CD14-positive monocyte (primary cell): ENCODE results near the gene TCEAL4. TPM values are rescaled to one million over a fixed set of nuclear protein-coding genes. Genes with fewer than 3 reads are reported as not detected.
A peak's percentile ranks its signal among the peaks of the same experiment; 100 is the strongest.

Experiments used
- DNase-seq, 3 donors: peaks; one replicate each; pipeline ENCODE4 v3.0.0-alpha.2; 2011 to 2022
- H2AFZ ChIP-seq: 2 replicates; pipeline ENCODE4 v1.6.0; 2012; ENCODE audit warnings: mild to moderate bottlenecking, low read depth, low read length, inconsistent platforms; ENCODE audit not compliant: insufficient read depth, poor library complexity, severe bottlenecking
- H3K27ac ChIP-seq, 2 donors: 1 replicate in 1 of 2; 2 replicates in 1 of 2; pipeline ENCODE4 v1.5.1; 2012 to 2013; ENCODE audit warnings: low read length in 2 of 2, control low read depth in 1 of 2, inconsistent platforms in 1 of 2, low read depth in 1 of 2, mild to moderate bottlenecking in 1 of 2
- H3K27me3 ChIP-seq, 2 donors: one replicate each; pipeline versions ENCODE4 v1.6.0 to v1.6.1; 2011 to 2013; ENCODE audit warnings: low read length in 2 of 2; ENCODE audit not compliant: control insufficient read depth in 2 of 2, insufficient read depth in 2 of 2
- H3K36me3 ChIP-seq, 2 donors: replicated peaks in 1 of 2; 1 replicate in 1 of 2; 2 replicates in 1 of 2; pipeline versions ENCODE4 v1.5.1 to v1.6.1; 2012 to 2013; ENCODE audit warnings: low read length in 2 of 2, control low read depth in 1 of 2, inconsistent platforms in 1 of 2, mild to moderate bottlenecking in 1 of 2; ENCODE audit not compliant: insufficient read depth in 2 of 2, control insufficient read depth in 1 of 2
- H3K4me1 ChIP-seq, 2 donors: 1 replicate in 1 of 2; 2 replicates in 1 of 2; pipeline versions ENCODE4 v1.5.1 to v1.6.1; 2012 to 2013; ENCODE audit warnings: low read length in 2 of 2, control low read depth in 1 of 2, inconsistent platforms in 1 of 2, mild to moderate bottlenecking in 1 of 2, moderate library complexity in 1 of 2; ENCODE audit not compliant: insufficient read depth in 2 of 2, control insufficient read depth in 1 of 2
- H3K4me2 ChIP-seq: replicated peaks from 2 replicates; pipeline ENCODE3; 2012; ENCODE audit warnings: low read length, moderate library complexity, mild to moderate bottlenecking; ENCODE audit not compliant: poor library complexity, severe bottlenecking; ENCODE audit errors: extremely low read depth
- H3K4me3 ChIP-seq, 3 experiments: fragments of 200-600 bp in 1 of 3; sonication (generic) in 1 of 3; replicated peaks in 1 of 3; 1 replicate in 2 of 3; 2 replicates in 1 of 3; pipeline ENCODE4 v1.5.1; 2011 to 2013; ENCODE audit warnings: low read length in 3 of 3, mild to moderate bottlenecking in 3 of 3, control low read depth in 2 of 3, low read depth in 2 of 3, inconsistent platforms in 1 of 3, moderate library complexity in 1 of 3
- H3K79me2 ChIP-seq: 2 replicates; pipeline ENCODE4 v1.6.0; 2012; ENCODE audit warnings: mild to moderate bottlenecking, control low read depth, inconsistent platforms, low read length, moderate library complexity; ENCODE audit not compliant: insufficient read depth
- H3K9ac ChIP-seq: 2 replicates; pipeline ENCODE4 v1.6.0; 2017; ENCODE audit warnings: low read length, mild to moderate bottlenecking; ENCODE audit not compliant: insufficient read depth, poor library complexity, severe bottlenecking
- H3K9me3 ChIP-seq, 2 donors: replicated peaks in 1 of 2; 1 replicate in 1 of 2; 2 replicates in 1 of 2; pipeline versions ENCODE4 v1.5.1 to v1.6.1; 2012 to 2013; ENCODE audit warnings: low read length in 2 of 2, control low read depth in 1 of 2; ENCODE audit not compliant: control insufficient read depth in 1 of 2, insufficient read depth in 1 of 2
- H4K20me1 ChIP-seq: 2 replicates; pipeline ENCODE4 v1.6.0; 2012; ENCODE audit warnings: mild to moderate bottlenecking, low read length, control low read depth, moderate library complexity; ENCODE audit not compliant: insufficient read depth
- H3K27ac Mint-ChIP-seq, 7 donors: one replicate each; pipeline ENCODE4 v1.8.0; 2020; ENCODE audit warnings: mild to moderate bottlenecking in 7 of 7, mixed read lengths in 7 of 7, moderate library complexity in 6 of 7, inconsistent platforms in 2 of 7
- H3K27me3 Mint-ChIP-seq, 3 donors: one replicate each; pipeline ENCODE4 v1.8.0; 2021 to 2022; ENCODE audit warnings: low read depth in 3 of 3, mild to moderate bottlenecking in 3 of 3, mixed read lengths in 3 of 3, moderate library complexity in 3 of 3, inconsistent platforms in 1 of 3
- H3K36me3 Mint-ChIP-seq, 2 donors: one replicate each; pipeline ENCODE4 v1.8.0; 2020; ENCODE audit warnings: mixed read lengths in 2 of 2, inconsistent platforms in 1 of 2, mild to moderate bottlenecking in 1 of 2
- H3K4me1 Mint-ChIP-seq: one replicate; pipeline ENCODE4 v1.8.0; 2020; ENCODE audit warnings: mild to moderate bottlenecking, mixed read lengths
- H3K4me3 Mint-ChIP-seq, 2 donors: one replicate each; pipeline ENCODE4 v1.8.0; 2020; ENCODE audit warnings: mild to moderate bottlenecking in 2 of 2, mixed read lengths in 2 of 2, moderate library complexity in 1 of 2
- H3K9me3 Mint-ChIP-seq, 7 donors: one replicate each; pipeline ENCODE4 v1.8.0; 2020 to 2022; ENCODE audit warnings: mixed read lengths in 7 of 7, mild to moderate bottlenecking in 6 of 7, moderate library complexity in 6 of 7, inconsistent platforms in 2 of 7
- intact Hi-C, 2 donors: fragments of 100-400 bp; cut with micrococcal nuclease; formaldehyde crosslinking; loops; one replicate each; pipeline versions ENCODE4 v1.15.0 to v1.15.1; 2023
- polyA plus RNA-seq, 3 donors: library from polyadenylated mRNA; depleted of rRNA in 1 of 3; unstranded in 2 of 3; stranded (reverse) in 1 of 3; fragments of 300-500 nt in 2 of 3; fragments of >200 nt in 1 of 3; fragmentation: Illumina TruSeq in 2 of 3; gene quantifications; 1 replicate in 2 of 3; 2 replicates in 1 of 3; pipeline ENCODE4 v1.2.3, GENCODE V29; 2012 to 2021
- TF ChIP-seq, protein P1 (sequence below): fragments of 200-600 bp; IDR thresholded peaks from one replicate; pipeline ENCODE4 v1.8.0; 2022; ENCODE audit warnings: antibody characterized with exemption, mild to moderate bottlenecking

Gene TCEAL4
- polyA plus RNA-seq, 3 donors = 3.0 to 10.7 (median 8.5) TPM

- Histone ChIP-seq H3K4me1 (peaks cover 3% of the 10 kb centered on the region in 2 donors), H3K27ac (no peak overlapping the region), H4K20me1 (no peaks in the 10 kb centered on the region), H3K79me2 (no peaks in the 10 kb centered on the region), H3K9me3 (no peaks in the 10 kb centered on the region), H2AFZ (no peak overlapping the region), H3K27me3 (no peaks in the 10 kb centered on the region), H3K4me3 (no peak overlapping the region), H3K4me2 (no peak overlapping the region), H3K36me3 (no peaks in the 10 kb centered on the region), H3K9ac (no peak overlapping the region)
- Mint-ChIP-seq H3K27ac (peak overlapping the region in 1 of 7 donors; percentile 62), H3K4me1 (peaks cover 4% of the 10 kb centered on the region), H3K36me3 (no peaks in the 10 kb centered on the region), H3K27me3 (peaks cover 0 to 3% (median 0%) of the 10 kb centered on the region in 3 donors), H3K9me3 (peaks cover 0 to 3% (median 0%) of the 10 kb centered on the region in 7 donors), H3K4me3 (no peak overlapping the region)
- intact Hi-C loops = no loop called here
- TF ChIP-seq, protein P1, sequence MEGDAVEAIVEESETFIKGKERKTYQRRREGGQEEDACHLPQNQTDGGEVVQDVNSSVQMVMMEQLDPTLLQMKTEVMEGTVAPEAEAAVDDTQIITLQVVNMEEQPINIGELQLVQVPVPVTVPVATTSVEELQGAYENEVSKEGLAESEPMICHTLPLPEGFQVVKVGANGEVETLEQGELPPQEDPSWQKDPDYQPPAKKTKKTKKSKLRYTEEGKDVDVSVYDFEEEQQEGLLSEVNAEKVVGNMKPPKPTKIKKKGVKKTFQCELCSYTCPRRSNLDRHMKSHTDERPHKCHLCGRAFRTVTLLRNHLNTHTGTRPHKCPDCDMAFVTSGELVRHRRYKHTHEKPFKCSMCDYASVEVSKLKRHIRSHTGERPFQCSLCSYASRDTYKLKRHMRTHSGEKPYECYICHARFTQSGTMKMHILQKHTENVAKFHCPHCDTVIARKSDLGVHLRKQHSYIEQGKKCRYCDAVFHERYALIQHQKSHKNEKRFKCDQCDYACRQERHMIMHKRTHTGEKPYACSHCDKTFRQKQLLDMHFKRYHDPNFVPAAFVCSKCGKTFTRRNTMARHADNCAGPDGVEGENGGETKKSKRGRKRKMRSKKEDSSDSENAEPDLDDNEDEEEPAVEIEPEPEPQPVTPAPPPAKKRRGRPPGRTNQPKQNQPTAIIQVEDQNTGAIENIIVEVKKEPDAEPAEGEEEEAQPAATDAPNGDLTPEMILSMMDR = no peak
- DNase-seq = no peak
These were observed 49.2 kb upstream of the TCEAL4 start for GRCh38 chrX:103536071-103536470.

- Histone ChIP-seq H2AFZ (no peak overlapping the region), H3K27ac (no peak overlapping the region), H3K79me2 (no peaks in the 10 kb centered on the region), H3K4me3 (no peak overlapping the region), H4K20me1 (no peaks in the 10 kb centered on the region), H3K9me3 (no peaks in the 10 kb centered on the region), H3K9ac (no peak overlapping the region), H3K27me3 (no peaks in the 10 kb centered on the region), H3K4me2 (no peak overlapping the region), H3K36me3 (no peaks in the 10 kb centered on the region), H3K4me1 (peaks cover 3% of the 10 kb centered on the region in 2 donors)
- Mint-ChIP-seq H3K9me3 (peaks cover 0 to 3% (median 0%) of the 10 kb centered on the region in 7 donors), H3K27me3 (peaks cover 0 to 6% (median 0%) of the 10 kb centered on the region in 3 donors), H3K4me3 (no peak overlapping the region), H3K4me1 (peaks cover 4% of the 10 kb centered on the region), H3K36me3 (no peaks in the 10 kb centered on the region), H3K27ac (peak overlapping the region in 1 of 7 donors; percentile 14)
- TF ChIP-seq, protein P1 = no peak
- intact Hi-C loops = no loop called here
- no peak for DNase-seq
These were observed 48.6 kb upstream of the TCEAL4 start for GRCh38 chrX:103536732-103537131.
